Peyer's patch (tissue), 4 donors: ENCODE measurements around the gene CENPX.

ENCODE experiments used
- POLR2A ChIP-seq, 2 donors: fragments of 450-650 bp; IDR thresholded peaks; one replicate each; pipeline ENCODE4 v1.5.1; 2017; ENCODE audit warnings: antibody characterized with exemption in 2 of 2, mild to moderate bottlenecking in 2 of 2, moderate library complexity in 2 of 2
- TF ChIP-seq, protein P1 (sequence below), 6 experiments: fragments of 450-650 bp in 4 of 6; fragments of 200-600 bp in 2 of 6; sonication (generic) in 1 of 6; IDR thresholded peaks; one replicate each; pipeline ENCODE4 v1.5.1; 2017 to 2019; ENCODE audit warnings: antibody characterized with exemption in 6 of 6, mild to moderate bottlenecking in 3 of 6, moderate library complexity in 1 of 6

DNA sequence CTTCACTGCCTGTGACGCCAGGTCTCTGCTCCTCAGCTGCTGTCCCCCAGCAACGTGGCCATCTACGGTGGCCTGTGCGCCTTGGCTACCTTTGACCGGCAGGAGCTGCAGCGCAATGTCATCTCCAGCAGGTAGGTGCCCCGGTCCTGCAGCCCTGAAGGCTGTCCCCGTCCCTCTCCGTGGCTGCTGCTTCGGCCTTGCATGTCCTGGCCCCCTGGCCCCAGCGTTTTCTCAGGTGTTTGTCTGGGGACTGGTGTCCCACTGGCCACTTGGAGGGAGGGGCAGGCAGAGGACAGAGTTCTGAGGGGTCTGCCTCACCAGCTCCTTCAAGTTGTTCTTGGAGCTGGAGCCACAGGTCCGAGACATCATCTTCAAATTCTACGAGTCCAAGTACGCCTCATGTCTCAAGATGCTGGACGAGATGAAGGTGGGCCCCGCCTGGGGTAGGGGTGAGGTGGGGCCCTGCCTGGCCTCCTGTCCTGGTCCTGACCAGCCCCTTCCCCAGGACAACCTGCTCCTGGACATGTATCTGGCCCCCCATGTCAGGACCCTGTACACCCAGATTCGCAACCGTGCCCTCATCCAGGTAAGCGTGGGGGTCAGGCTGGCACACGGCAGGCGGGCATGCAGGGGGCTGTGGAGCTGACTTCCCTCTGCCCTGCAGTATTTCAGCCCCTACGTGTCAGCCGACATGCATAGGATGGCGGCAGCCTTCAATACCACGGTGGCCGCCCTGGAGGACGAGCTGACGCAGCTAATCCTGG, 33.5 kb upstream of the CENPX start:
- no peak for TF ChIP-seq POLR2A (IDR thresholded peaks at IDR 0.05)
- TF ChIP-seq, protein P1, sequence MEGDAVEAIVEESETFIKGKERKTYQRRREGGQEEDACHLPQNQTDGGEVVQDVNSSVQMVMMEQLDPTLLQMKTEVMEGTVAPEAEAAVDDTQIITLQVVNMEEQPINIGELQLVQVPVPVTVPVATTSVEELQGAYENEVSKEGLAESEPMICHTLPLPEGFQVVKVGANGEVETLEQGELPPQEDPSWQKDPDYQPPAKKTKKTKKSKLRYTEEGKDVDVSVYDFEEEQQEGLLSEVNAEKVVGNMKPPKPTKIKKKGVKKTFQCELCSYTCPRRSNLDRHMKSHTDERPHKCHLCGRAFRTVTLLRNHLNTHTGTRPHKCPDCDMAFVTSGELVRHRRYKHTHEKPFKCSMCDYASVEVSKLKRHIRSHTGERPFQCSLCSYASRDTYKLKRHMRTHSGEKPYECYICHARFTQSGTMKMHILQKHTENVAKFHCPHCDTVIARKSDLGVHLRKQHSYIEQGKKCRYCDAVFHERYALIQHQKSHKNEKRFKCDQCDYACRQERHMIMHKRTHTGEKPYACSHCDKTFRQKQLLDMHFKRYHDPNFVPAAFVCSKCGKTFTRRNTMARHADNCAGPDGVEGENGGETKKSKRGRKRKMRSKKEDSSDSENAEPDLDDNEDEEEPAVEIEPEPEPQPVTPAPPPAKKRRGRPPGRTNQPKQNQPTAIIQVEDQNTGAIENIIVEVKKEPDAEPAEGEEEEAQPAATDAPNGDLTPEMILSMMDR (IDR thresholded peaks at IDR 0.05): no peak
